Activated CD4-positive, CD25-positive, alpha-beta regulatory T cell treated with anti-CD3 and anti-CD28 coated beads, Interleukin-2, amount 50 U/mL, for 16 hours (primary cell): ENCODE measurements around the gene AGBL3.
"Not testable (repeated sequence)": the region's sequence is repeated elsewhere in the genome, so short reads cannot be mapped to it uniquely, and the experiment has no call there.

ENCODE experiments used
- DNase-seq: peaks from one replicate; pipeline ENCODE4 v3.0.0-alpha.2; 2020; ENCODE audit warnings: low read depth, low spot score

AGBL3 gene

DNA sequence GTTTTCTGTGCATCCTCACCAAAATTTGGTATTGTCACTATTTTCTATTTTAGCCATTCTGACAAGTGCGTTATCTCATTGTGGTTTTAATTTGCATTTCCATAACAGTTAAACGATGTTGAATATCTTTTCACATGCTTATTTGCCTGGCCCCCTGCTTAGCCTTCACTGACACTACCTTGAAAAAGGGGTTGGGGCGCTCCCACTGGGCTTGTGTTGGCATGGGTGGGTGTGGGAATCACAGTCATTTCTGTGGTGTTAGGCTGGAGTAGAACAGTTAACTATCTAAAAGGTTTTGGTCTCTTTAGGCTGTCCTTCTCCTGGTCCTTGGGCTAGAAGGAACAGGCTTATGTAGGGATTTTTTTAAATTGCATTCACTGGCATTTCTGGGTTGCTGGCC, 89.4 kb downstream of the AGBL3 start:
- DNase-seq = no peak

DNA sequence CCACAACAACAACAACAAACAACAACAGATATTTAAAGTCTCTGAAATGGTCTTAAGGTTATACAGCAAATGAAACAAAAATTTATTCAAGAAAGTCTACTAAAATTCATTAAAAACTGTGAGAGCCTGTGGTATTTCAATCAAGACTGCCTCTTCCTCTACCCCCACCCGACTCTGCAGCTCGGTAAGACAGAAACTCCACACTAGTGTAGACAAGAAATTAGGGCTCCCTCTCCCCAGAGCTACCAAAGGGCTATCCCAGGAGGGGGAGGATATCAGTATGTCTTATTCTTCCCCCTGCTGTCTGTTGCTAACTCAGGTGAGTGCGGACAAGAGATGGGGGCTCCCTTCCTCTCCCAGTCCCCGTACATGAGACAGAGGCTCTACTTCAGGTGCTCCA, 90.6 kb downstream of the AGBL3 start:
- no peak for DNase-seq

GRCh38 chr7:135077642-135078041, 91.3 kb downstream of the AGBL3 start:
- DNase-seq = no peak

DNA sequence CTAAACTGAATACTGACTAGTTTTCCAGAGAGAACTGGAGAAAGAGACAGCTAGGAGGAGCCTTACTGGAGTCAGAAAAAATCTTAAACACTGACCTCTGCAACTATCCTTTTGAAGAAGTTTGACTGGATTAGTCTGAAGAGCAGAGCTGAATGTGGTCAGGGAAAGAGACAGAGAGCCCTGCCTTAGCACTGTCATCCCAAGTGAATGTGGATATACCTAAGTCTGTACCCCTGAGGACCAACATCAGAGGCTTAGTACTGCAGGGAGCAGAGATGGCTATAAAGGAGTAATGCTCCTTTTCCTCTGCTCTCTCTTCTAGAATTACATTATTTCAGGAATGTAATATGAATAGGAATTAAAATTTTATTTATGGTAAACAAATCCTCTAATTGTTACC, 91.7 kb downstream of the AGBL3 start:
- no peak for DNase-seq

DNA sequence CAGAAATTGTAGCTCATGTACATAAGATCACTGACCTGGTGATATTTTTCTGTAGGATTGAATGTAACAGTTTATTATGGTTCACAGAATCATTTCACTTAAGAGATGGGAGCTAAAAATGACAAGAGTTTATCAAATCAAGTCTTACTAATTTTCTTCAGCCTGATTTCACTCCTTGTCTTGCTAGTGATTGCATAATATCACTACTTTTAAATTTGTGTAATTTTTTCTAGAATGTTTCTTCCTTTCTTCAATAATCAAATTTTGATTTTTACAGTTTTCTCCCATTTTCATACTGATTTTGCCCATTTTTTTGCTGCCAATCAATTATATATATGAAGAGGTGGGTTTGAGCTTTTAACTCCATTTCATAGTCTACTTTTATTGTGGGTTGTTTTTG, 92.8 kb downstream of the AGBL3 start:
- no peak for DNase-seq

DNA sequence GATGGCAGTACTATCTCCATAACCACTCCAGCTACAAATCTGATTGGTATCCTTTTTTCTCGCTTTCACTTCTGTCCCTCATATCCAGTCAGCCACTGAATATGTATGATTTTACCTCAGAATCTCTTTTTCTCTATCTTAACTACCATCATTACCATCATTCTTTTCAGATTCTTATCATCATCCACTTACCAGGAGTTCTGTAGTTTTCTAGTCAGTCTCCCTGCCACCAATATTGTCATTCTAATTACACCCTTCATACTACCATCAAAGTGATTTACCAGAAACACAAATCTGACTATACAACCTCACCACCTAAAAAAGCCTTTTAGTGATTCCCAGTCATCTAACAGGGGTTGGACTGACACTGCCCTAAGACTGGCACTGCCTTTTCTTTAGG, 96.7 kb downstream of the AGBL3 start:
- no peak for DNase-seq

- no peak for DNase-seq
Measured at GRCh38 chr7:135088566-135088965, 102.3 kb downstream of the AGBL3 start.

GRCh38 chr7:135091717-135092116, 105.4 kb downstream of the AGBL3 start:
- DNase-seq = no peak

- DNase-seq = no peak
Measured at GRCh38 chr7:135094472-135095237, 108.3 kb downstream of the AGBL3 start.

DNA sequence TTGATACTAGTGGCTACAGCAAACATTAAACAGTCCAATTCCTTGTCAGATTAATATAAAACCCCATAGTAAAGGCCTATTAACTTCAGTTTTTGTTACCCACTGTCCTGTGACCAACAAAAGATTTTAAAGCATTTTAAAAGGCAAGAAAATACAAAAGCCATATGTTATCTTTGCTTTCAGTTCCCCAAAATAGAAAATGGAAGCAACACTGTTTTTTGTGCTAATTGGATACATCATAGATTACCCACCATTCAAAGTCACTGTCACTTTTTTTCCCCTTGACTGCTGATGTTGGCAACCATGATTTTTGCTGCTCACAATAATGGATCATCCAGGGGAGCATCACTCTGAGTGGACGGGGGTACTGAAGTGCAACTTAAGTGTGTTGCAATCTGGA, 109.1 kb downstream of the AGBL3 start:
- DNase-seq = no peak

GRCh38 chr7:135098391-135098790, 112.1 kb downstream of the AGBL3 start:
- no peak for DNase-seq

DNA sequence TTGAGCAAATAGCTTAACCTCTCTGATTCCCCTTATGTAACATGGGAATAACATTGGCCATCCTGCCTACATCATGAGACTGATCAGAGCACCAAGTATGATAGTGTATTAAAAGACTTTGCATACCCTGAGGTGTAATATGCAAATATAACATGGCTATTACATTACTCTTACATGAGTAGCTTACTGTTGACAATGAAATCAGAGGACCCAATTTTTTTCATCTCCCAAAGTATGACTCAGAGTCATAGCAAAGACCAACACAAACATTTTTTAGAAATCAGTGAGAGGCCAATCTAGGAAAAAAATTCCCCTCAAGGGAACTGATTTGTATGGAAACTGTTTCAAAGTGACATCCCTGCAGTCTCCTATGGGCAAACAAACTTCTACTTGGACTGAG, 114.5 kb downstream of the AGBL3 start:
- no peak for DNase-seq

DNA sequence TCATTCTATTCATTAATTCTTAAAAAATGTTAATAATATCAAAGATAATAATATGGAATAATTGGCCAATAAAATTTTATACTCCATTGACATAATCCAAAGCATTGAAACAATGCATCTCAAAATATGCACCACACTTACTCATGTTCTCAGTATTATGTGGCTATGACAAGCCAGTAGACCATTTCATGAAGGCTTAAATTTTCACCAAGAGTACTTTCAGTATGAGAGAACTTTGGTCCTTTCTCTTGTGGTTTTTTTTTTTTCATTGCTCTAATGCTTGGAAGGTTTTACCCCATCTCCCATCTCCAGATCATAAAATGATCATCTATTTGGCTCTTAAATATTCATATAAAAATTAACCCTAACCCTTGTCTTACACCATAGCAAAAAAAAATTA, 116.1 kb downstream of the AGBL3 start:
- no peak for DNase-seq

DNA sequence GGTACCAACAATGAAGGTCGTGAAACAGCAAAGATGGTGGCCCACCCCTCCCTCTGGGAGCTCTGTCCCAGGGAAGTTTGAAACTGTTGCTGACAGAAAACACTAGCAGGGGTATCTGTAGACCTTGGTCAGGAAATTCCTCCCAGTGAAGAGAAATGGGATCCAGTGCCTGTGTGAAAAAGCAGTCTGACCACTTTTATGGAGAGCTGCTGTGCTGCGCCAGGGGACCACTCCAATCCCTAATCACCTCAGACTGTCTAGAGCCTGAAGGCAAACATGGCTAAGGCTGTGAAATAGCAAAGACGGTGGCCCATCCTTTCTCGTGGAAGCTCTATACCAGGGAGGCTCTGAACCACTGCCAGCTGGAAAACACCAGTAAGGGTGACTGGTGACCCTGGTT, 123.3 kb downstream of the AGBL3 start:
- DNase-seq = no peak

DNA sequence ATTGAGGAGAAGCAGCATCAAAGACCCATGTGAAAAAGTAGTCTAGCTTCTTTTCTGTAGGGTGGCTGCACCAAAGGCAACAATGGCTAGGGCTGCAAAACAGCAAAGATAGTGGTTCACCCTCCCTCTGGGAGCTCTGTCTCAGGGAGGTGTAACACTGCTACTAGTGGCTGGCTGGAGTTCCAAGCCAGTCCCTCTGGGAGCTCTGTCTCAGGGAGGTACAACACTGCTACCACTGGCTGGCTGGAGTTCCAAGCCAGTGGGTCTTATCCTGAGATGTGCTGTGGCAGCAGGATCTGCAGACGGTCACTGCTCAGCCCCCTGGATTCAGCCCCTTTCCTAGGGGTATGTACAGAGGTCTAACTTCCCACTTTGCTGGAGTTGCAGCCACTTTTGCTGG, 123.7 kb downstream of the AGBL3 start:
- DNase-seq = no peak

GRCh38 chr7:135111379-135111778, 125.1 kb downstream of the AGBL3 start:
- no peak for DNase-seq

DNA sequence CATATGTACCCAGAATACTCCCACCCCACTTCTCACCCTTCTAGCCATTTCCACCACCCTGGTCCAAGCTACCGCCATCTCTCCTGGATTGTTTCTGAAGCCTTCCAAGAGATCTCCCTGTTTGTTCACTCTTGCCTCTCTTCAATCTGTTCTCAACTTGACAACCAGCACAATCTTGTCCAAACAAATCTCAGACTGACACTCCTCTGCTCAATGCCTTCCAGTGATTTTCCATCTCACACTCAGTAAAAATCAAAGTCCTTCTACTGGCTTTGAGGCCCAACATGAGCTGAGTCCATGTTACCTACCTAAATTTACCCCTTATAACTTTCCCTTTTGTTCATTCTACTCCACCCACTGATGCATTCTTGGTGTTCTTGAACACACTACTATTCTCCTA, 128.3 kb downstream of the AGBL3 start:
- DNase-seq = no peak

DNA sequence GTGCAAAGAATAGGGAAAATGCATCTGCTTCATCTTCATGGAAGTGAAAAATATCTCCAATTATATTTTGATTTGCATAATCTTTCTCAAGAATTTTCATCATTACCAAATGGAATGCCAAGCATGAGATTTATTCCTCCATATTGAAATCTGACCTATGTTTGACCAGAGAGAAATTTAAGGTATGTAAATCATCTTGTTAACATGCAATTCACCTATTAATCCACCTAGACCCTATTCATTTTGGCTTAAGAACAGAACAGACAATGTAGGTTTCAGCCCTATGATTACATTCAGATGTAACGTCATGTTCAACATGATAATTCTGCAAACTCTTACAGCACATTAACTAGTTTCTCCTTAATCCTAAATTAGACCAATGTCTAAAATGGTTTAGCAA, 130.8 kb downstream of the AGBL3 start:
- no peak for DNase-seq

- DNase-seq = no peak
Measured at GRCh38 chr7:135121868-135122267, 135.6 kb downstream of the AGBL3 start.

DNA sequence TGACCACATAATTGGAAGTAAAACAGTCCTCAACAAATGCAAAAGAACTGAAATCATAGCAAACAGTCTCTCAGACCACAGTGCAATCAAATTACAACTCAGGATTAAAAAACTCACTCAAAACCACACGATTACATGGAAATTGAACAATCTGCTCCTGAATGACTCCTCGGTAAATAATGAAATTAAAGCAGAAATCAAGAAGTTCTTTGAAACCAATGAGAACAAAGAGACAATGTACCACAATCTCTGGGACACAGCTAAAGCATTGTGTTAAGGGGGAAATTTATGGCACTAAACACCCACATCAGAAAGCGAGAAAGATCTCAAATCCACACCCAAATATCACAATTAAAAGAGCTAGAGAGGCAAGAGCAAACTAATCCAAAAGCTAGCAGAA, 138.3 kb downstream of the AGBL3 start:
- not testable (repeated sequence) for DNase-seq

DNA sequence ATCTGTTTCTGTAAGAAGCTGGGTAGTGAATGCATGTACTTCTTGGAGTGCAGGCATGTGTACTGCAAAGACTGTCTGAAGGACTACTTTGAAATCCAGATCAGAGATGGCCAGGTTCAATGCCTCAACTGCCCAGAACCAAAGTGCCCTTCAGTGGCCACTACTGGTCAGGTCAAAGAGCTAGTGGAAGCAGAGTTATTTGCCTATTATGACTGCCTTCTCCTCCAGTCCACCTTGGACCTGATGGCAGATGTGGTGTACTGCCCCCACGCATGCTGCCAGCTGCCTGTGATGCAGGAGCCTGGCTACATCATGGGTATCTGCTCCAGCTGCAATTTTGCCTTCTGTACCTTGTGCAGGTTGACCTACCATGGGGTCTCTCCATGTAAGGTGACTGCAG, 142.6 kb downstream of the AGBL3 start:
- no peak for DNase-seq

DNA sequence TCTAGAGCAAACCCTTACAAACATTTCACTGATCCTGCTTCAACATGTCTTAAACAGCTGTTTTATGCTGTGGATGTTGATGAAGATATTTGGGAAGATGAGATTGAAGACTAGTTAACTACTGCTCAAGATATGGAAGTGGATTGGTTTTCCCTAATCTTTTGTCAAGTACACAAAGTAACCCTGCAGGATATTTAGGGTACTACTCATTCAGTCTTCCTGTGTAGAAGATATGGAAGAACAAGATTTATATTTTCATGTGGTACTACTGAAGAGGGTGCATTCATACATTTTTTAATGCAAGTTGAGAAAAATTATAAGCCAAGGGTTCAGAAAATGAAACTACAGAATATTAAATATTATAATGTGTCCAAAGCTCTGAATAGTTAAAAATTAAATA, 143.3 kb downstream of the AGBL3 start:
- DNase-seq = no peak

DNA sequence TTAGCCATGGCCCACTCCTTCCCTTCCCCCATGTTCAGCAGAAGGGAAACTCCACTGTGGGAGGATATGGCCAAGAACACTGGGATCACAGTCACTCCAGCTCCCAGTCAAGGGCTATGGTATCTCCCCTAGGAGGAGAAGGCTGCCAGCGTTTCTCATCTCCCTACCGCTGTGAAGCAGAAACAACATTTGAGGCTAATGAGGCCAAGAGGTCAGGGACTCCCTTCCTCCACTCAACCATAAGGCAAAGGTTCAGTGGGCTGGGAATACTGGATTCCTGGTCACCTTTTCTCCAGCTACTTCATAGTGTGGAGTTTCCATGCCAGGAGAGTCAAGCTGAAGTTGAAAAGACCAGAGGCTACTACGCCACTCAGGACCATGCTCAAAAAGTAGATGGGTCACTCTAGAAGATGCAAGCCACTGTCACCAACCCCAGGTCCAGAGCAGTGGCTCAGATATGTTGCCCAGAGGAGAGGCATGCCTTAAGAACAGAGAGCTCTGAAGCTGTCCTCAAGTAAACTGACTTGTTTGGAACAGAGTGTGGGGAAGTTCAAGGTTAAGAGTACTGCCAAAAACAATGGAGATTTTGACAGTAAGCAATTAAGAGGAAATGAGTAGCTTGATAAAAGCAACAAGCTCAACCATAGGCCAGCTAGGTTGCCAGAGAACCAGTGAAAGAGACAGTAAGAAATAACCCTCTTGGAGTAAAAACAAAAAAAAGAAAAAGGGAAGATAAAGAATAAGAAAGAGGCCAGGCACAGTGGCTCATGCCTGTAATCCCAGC, 157.8 kb downstream of the AGBL3 start:
- no peak for DNase-seq
